MM.1S (cell line): ENCODE data around the gene ANKRD65.

Experiments used
- DNase-seq: peaks from one replicate; pipeline ENCODE4 v3.0.0-alpha.2; 2015
- H2AFZ ChIP-seq: fragments of 300-600 bp; sonication (generic); 2 replicates; pipeline ENCODE4 v1.6.0; 2016; ENCODE audit warnings: antibody characterized with exemption, low read length
- H3F3A ChIP-seq: fragments of 300-600 bp; sonication (generic); 2 replicates; pipeline ENCODE4 v1.6.1; 2016; ENCODE audit warnings: mild to moderate bottlenecking, antibody characterized with exemption, low read length, moderate library complexity, mixed read lengths; ENCODE audit not compliant: insufficient read depth
- H3K27ac ChIP-seq: fragments of 300-600 bp; sonication (generic); 2 replicates; pipeline ENCODE4 v1.5.1; 2016; ENCODE audit warnings: mild to moderate bottlenecking, low read length
- H3K27me3 ChIP-seq: fragments of 300-600 bp; sonication (generic); replicated peaks from 2 replicates; pipeline ENCODE4 v1.6.0; 2016; ENCODE audit warnings: low read length; ENCODE audit not compliant: insufficient read depth
- H3K36me3 ChIP-seq: fragments of 300-600 bp; sonication (generic); replicated peaks from 2 replicates; pipeline ENCODE4 v1.6.1; 2016; ENCODE audit warnings: mild to moderate bottlenecking, low read length, mixed read lengths; ENCODE audit not compliant: insufficient read depth
- H3K4me1 ChIP-seq: fragments of 300-600 bp; sonication (generic); 2 replicates; pipeline ENCODE4 v1.6.1; 2016; ENCODE audit warnings: low read length, mixed read lengths
- H3K4me2 ChIP-seq: fragments of 300-600 bp; sonication (generic); 2 replicates; pipeline ENCODE4 v1.6.0; 2016; ENCODE audit warnings: low read depth, low read length
- H3K4me3 ChIP-seq: fragments of 300-600 bp; sonication (generic); 2 replicates; pipeline ENCODE4 v1.5.1; 2016; ENCODE audit warnings: low read length, mixed read lengths
- H3K79me2 ChIP-seq: fragments of 300-600 bp; sonication (generic); 2 replicates; pipeline ENCODE4 v1.6.1; 2016; ENCODE audit warnings: mixed run types, low read length, mixed read lengths
- H3K9ac ChIP-seq: fragments of 300-600 bp; sonication (generic); 2 replicates; pipeline ENCODE4 v1.6.1; 2016; ENCODE audit warnings: low read length, mixed read lengths
- H3K9me2 ChIP-seq: fragments of 300-600 bp; sonication (generic); replicated peaks from 2 replicates; pipeline ENCODE4 v1.6.1; 2016; ENCODE audit warnings: mild to moderate bottlenecking, low read length, mixed read lengths; ENCODE audit not compliant: insufficient read depth
- H3K9me3 ChIP-seq: fragments of 300-600 bp; sonication (generic); replicated peaks from 2 replicates; pipeline ENCODE4 v1.6.1; 2016; ENCODE audit warnings: mild to moderate bottlenecking, low read length, mixed read lengths; ENCODE audit not compliant: insufficient read depth
- H4K20me1 ChIP-seq: fragments of 300-600 bp; sonication (generic); 2 replicates; pipeline ENCODE4 v1.6.1; 2016; ENCODE audit warnings: mild to moderate bottlenecking, low read length, moderate library complexity, mixed read lengths; ENCODE audit not compliant: insufficient read depth
- CTCF ChIP-seq: fragments of 300-600 bp; sonication (generic); IDR thresholded peaks from 2 replicates; pipeline ENCODE4 v1.5.1; 2016; ENCODE audit warnings: antibody characterized with exemption, low read length, mixed read lengths
- EZH2 ChIP-seq: fragments of 300-600 bp; sonication (generic); optimal IDR thresholded peaks from 2 replicates; pipeline ENCODE3; 2017; ENCODE audit warnings: low read depth, mild to moderate bottlenecking, antibody characterized with exemption, low read length, mixed read lengths
- EZH2phosphoT487 ChIP-seq: fragments of 300-600 bp; sonication (generic); IDR thresholded peaks from 2 replicates; pipeline ENCODE4 v1.6.1; 2018; ENCODE audit warnings: antibody characterized with exemption, low read length

ANKRD65 gene

DNA sequence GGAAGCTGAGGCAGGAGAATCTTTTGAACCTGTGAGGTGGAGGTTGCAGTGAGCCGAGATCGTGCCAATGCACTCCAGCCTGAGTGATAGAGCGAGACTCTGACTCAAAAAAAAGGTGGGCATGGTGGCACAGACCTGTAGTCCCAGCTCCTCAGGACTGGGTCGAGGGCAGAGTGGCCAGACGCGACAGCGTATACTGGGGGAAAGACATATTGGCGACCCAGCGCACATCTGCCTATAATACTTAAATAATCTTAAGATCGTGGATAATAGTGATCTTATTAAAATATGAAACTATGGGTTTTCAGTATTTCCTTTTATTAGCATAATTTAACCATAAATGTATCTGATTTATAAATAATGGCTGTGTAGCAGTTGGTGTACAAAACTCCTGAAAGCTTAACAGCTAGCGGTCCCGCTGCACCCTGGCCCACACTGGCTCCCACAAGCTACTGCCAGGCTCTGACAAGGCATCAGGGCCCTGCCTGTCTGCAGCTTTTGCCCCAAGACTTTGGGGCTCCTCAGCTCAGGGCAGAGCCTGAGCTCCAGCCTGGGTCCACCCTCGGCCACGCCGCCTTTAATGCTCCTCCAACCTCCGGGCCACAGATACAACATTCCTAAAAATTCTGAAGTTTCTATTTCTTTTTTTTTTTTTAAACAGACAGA, 43.4 kb downstream of the ANKRD65 start:
- H4K20me1 ChIP-seq, result no peaks in the 10 kb centered on the region
- no peaks in the 10 kb centered on the region for H3K36me3 ChIP-seq
- no peak overlapping the region for H3K27ac ChIP-seq
- TF ChIP-seq EZH2phosphoT487 (no peak), CTCF (no peak), EZH2 (no peak)
- H3K4me1 ChIP-seq, result peaks cover 7% of the 10 kb centered on the region
- H2AFZ ChIP-seq, result no peak overlapping the region
- no peak for DNase-seq
- no peak overlapping the region for H3K4me2 ChIP-seq
- peaks cover 27% of the 10 kb centered on the region for H3K79me2 ChIP-seq
- peaks cover 12% of the 10 kb centered on the region; the same call in 1 of the 2 replicates for H3F3A ChIP-seq
- H3K4me3 ChIP-seq, result no peak overlapping the region
- H3K9me3 ChIP-seq, result no peaks in the 10 kb centered on the region
- H3K27me3 ChIP-seq, result no peaks in the 10 kb centered on the region
- no peaks in the 10 kb centered on the region for H3K9me2 ChIP-seq
- H3K9ac ChIP-seq, result no peak overlapping the region

DNA sequence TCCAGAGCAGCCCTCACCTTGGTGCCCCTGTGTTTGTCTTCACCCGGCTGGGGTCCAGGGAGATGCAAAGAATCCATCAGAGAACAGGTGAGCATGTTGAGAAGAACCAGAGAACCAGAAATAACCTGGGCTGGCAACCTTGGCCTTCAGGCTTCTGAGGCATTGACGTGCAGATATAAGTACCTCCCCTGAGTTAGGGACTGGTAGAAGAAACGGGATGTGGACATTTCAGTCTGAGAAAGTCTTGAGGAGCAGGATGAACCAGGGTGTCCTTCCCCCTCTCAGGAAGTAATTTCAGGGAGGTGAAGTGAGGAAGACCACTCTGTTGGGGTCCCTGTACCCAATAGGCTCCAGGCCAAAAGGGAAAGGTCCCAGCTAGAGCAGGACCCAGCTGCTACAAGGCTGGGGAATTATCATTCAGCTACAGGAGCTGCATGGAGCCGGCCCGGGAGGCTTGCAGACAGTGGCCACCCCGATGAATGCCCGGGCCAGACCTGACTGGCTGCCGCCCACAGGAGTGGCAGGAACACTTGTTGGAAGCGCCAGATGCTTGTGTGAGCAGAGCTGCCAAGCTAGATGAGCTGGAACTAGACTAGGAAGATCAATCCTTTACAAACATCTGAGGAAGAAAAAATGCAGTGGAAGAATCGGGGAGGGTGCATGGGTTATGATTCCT, 44.4 kb downstream of the ANKRD65 start:
- Histone ChIP-seq H3K4me3 (no peak overlapping the region), H3K9ac (no peak overlapping the region), H3K4me1 (peaks cover 14% of the 10 kb centered on the region), H3F3A (peaks cover 15% of the 10 kb centered on the region), H2AFZ (no peak overlapping the region), H3K9me2 (no peaks in the 10 kb centered on the region), H3K36me3 (no peaks in the 10 kb centered on the region), H3K27me3 (no peaks in the 10 kb centered on the region), H3K79me2 (peaks cover 26% of the 10 kb centered on the region), H3K9me3 (no peaks in the 10 kb centered on the region), H3K4me2 (no peak overlapping the region), H4K20me1 (no peaks in the 10 kb centered on the region), H3K27ac (no peak overlapping the region)
- DNase-seq, result no peak
- TF ChIP-seq EZH2 (no peak), CTCF (no peak), EZH2phosphoT487 (no peak)

GRCh38 chr1:1374929-1375662, 46.0 kb downstream of the ANKRD65 start, which contains the start of gene AURKAIP1:
AURKAIP1 (minus strand) TSS chr1:1375207; CDS start chr1:1374756, 451 bp downstream.
- Histone ChIP-seq H3K4me3 (peak within 1 kb of the TSS; percentile 96), H3K4me2 (peak within 1 kb of the TSS; percentile 77), H3K9me3 (no peaks in the 10 kb centered on the region), H3K36me3 (no peaks in the 10 kb centered on the region), H3F3A (peaks cover 15% of the 10 kb centered on the region), H4K20me1 (no peaks in the 10 kb centered on the region), H3K79me2 (peaks cover 26% of the 10 kb centered on the region), H3K9me2 (no peaks in the 10 kb centered on the region), H3K9ac (peak within 1 kb of the TSS; percentile 98), H3K27me3 (no peaks in the 10 kb centered on the region), H3K27ac (peak within 1 kb of the TSS; percentile 73), H2AFZ (peak within 1 kb of the TSS; percentile 81), H3K4me1 (peaks cover 16% of the 10 kb centered on the region)
- DNase-seq, result peak; percentile 100
- peak; percentile 21 for TF ChIP-seq CTCF
- TF ChIP-seq EZH2phosphoT487, result no peak
